AG09319 (cell line): Measurements from ENCODE around the gene NECTIN1.

Source experiments
- DNase-seq: peaks from one replicate; pipeline ENCODE4 v3.0.0-alpha.2; 2010; ENCODE audit warnings: low read depth; ENCODE audit errors: extremely low read depth
- TF ChIP-seq, protein P1 (sequence below): IDR thresholded peaks from 2 replicates; pipeline ENCODE4 v1.5.1; 2011; ENCODE audit warnings: low read depth, mild to moderate bottlenecking, inconsistent platforms, low read length, moderate library complexity

NECTIN1 gene

DNA sequence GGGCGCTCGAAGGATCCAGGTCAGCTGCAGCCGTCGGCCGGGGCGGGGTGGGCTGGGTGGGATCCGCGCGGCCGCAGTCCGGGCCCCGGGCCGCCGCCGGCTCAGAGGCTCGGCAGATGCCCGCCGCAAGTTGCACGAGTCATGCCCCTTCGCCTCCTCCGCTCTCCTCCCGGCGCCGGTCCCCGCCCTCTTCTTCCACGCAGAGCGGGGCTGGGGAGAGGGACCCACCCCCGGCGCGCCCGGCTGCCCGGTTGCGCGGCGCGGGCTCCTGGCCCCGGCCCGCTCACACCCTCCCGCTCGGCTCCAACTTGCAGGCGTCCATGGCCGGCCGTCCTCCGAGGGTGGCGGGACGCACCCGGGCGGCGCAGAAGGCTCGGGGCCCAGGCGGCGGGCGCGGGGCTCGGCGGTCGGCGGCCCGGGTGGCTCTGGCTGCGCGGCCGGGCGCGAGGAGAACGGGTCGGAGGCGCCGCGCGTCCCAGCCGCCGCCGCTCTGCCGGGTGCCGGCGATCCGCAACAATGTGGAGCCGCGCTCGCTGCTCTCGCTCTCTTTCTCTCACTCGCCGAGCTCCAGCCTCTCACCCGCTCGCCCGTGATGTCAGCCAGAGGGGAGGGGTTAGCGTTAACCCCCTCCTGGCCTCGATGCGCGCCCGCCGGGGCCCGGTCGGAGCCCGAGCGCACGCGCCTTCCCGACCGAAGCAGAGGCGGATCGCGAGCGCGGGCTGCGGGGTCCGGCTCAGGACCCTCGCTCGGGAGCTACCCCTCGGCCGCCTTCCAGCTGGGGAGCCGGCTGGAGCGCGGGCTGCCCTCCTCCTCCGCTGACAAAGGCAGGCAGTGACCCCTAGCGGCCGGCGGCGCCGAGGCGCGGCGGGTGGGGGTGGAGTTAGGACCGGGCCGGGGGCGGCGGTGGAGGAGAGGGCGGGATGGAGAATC, at the start of gene NECTIN1:
TSS of gene NECTIN1 (minus strand) at position 550 of the 930 bp plus-strand sequence. CDS start 647 bp downstream, outside the sequence.
- TF ChIP-seq, protein P1, sequence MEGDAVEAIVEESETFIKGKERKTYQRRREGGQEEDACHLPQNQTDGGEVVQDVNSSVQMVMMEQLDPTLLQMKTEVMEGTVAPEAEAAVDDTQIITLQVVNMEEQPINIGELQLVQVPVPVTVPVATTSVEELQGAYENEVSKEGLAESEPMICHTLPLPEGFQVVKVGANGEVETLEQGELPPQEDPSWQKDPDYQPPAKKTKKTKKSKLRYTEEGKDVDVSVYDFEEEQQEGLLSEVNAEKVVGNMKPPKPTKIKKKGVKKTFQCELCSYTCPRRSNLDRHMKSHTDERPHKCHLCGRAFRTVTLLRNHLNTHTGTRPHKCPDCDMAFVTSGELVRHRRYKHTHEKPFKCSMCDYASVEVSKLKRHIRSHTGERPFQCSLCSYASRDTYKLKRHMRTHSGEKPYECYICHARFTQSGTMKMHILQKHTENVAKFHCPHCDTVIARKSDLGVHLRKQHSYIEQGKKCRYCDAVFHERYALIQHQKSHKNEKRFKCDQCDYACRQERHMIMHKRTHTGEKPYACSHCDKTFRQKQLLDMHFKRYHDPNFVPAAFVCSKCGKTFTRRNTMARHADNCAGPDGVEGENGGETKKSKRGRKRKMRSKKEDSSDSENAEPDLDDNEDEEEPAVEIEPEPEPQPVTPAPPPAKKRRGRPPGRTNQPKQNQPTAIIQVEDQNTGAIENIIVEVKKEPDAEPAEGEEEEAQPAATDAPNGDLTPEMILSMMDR = peak; percentile 53
- peak; percentile 40 for DNase-seq

- TF ChIP-seq, protein P1 = no peak
- DNase-seq = no peak
Observed at GRCh38 chr11:119778391-119779194, 49.6 kb upstream of the NECTIN1 start.

GRCh38 chr11:119777940-119778339, 48.9 kb upstream of the NECTIN1 start:
- TF ChIP-seq, protein P1 = no peak
- no peak for DNase-seq

DNA sequence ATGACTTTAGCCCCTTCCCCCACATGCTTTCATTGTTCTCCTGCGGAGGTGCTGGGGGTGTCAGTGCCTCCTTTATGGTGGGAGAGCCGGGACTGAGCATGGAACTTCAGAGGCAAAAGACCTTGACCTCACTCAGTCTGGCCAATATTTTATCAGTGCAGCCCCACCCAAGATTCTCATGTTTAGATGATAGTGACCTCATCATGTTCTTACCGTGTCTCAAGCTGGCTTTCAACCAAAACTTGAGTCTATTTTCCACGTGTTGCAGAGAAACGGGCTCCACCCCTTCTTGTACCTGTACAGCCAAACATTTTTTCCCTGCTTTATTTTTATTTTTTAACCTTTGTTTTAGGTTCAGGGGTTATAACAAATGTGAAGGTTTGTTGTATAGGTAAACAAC, 47.7 kb upstream of the NECTIN1 start:
- DNase-seq = no peak
- TF ChIP-seq, protein P1 = no peak

- no peak for DNase-seq
- TF ChIP-seq, protein P1 = no peak
Observed at GRCh38 chr11:119776031-119776636, 47.1 kb upstream of the NECTIN1 start.

- no peak for DNase-seq
- TF ChIP-seq, protein P1 = no peak
Observed at GRCh38 chr11:119774172-119774763, 45.3 kb upstream of the NECTIN1 start.
